ENCODE data around the gene FKBP10. TPM values are rescaled to one million over a fixed set of nuclear protein-coding genes. Genes with fewer than 3 reads are reported as not detected.
A peak's percentile ranks its signal among the peaks of the same experiment; 100 is the strongest.
"Not testable (repeated sequence)": the region's sequence is repeated elsewhere in the genome, so short reads cannot be mapped to it uniquely, and the experiment has no call there.

Gene FKBP10
- total RNA-seq, 1 donor, result 0.21 TPM

- Histone ChIP-seq H3K4me1 (ENCODE audit: insufficient read depth, low read length) (peaks cover 19% of the 10 kb centered on the region), H3K4me3 (ENCODE audit: low read length) (no peak overlapping the region), H3K27me3 (ENCODE audit: insufficient read depth, low read length) (no peaks in the 10 kb centered on the region), H3K9me3 (ENCODE audit: low read depth, low read length) (no peaks in the 10 kb centered on the region)
Measured at GRCh38 chr17:41775394-41776226, 37.2 kb upstream of the FKBP10 start.

DNA sequence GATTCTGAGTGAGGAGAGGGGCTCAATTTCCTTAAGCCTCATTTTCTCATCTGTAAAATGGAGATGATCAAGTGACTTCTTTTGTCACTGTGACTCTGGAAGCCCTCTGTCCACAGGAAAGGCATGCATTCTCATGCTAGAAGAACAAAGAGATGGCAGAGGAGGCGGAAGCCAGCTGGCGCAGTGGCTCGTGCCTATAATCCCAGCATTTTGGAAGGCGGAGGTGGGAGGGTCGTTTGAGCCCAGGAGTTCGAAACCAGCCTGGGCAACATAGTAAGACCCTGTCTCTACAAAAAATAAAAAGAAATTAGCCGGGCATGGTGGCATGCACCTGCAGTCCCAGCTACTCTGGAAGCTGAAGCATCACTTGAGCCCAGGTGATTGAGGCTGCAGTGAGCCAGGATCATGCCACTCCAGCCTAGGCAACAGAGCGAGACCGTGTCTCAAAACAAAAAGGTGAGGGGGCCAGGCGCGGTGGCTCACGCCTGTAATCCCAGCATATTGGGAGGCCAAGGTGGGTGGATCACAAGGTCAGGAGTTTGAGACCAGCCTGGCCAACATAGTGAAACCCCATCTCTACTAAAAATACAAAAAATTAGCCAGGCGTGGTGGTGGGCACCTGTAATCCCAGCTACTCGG is 36.4 kb upstream of the FKBP10 start:
- H3K9me3 ChIP-seq (ENCODE audit: low read depth, low read length); H3K27me3 ChIP-seq (ENCODE audit: insufficient read depth, low read length); H3K4me3 ChIP-seq (ENCODE audit: low read length): not testable (repeated sequence)
- peaks cover 19% of the 10 kb centered on the region for H3K4me1 ChIP-seq (ENCODE audit: insufficient read depth, low read length)

GRCh38 chr17:41777157-41777573 is 35.6 kb upstream of the FKBP10 start:
- no peaks in the 10 kb centered on the region for H3K9me3 ChIP-seq (ENCODE audit: low read depth, low read length)
- H3K4me3 ChIP-seq (ENCODE audit: low read length), result no peak overlapping the region
- no peaks in the 10 kb centered on the region for H3K27me3 ChIP-seq (ENCODE audit: insufficient read depth, low read length)
- peaks cover 19% of the 10 kb centered on the region for H3K4me1 ChIP-seq (ENCODE audit: insufficient read depth, low read length)

GRCh38 chr17:41777574-41778188 is 35.1 kb upstream of the FKBP10 start:
- Histone ChIP-seq H3K9me3 (ENCODE audit: low read depth, low read length) (no peaks in the 10 kb centered on the region), H3K4me3 (ENCODE audit: low read length) (no peak overlapping the region), H3K27me3 (ENCODE audit: insufficient read depth, low read length) (no peaks in the 10 kb centered on the region), H3K4me1 (ENCODE audit: insufficient read depth, low read length) (peaks cover 23% of the 10 kb centered on the region)

DNA sequence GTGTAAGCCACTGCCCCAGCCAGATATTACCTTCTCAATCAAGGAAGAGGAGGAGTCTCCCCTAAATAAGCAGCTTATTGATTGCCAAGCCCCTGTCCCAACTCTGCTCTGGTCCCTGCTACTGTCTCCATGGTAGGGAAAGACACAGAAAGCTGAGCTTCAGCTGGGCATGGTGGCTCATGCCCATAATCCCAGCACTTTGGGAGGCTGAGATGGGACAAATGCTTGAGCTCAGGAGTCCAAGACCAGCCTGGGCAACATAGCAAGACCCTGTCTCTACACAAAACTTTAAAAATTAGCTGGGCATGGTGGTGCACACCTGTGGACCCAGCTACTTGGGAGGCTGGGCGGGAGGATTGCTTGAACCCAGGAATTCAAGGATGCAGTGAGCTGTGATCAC is 32.9 kb upstream of the FKBP10 start:
- Histone ChIP-seq H3K9me3 (ENCODE audit: low read depth, low read length) (no peaks in the 10 kb centered on the region), H3K4me3 (ENCODE audit: low read length) (no peak overlapping the region), H3K4me1 (ENCODE audit: insufficient read depth, low read length) (peaks cover 46% of the 10 kb centered on the region), H3K27me3 (ENCODE audit: insufficient read depth, low read length) (peaks cover 1% of the 10 kb centered on the region)

GRCh38 chr17:41781404-41782110 is 31.2 kb upstream of the FKBP10 start:
- Histone ChIP-seq H3K4me3 (ENCODE audit: low read length) (no peak overlapping the region), H3K9me3 (ENCODE audit: low read depth, low read length) (no peaks in the 10 kb centered on the region), H3K27me3 (ENCODE audit: insufficient read depth, low read length) (peaks cover 3% of the 10 kb centered on the region), H3K4me1 (ENCODE audit: insufficient read depth, low read length) (peaks cover 62% of the 10 kb centered on the region)

DNA sequence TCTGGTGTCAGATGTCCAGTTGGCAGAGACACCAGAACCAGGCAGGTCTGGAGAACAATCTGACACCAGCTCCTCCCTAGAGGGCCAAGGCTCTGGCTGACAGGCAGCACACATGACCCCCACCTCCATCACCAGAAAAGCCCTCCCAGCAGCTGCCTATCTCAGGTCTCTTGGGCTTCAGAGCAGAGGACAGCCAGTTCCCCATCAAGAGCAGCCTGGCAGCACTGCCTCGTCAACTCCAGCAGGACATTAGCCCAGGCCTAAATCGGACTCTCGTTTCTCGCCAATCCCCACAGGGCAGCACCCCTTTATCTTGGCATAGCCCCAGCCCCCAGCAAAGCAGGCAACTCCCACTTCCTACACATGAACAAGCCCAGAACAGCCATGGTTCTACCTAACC is 30.7 kb upstream of the FKBP10 start:
- Histone ChIP-seq H3K27me3 (ENCODE audit: insufficient read depth, low read length) (peaks cover 3% of the 10 kb centered on the region), H3K9me3 (ENCODE audit: low read depth, low read length) (no peaks in the 10 kb centered on the region), H3K4me3 (ENCODE audit: low read length) (no peak overlapping the region), H3K4me1 (ENCODE audit: insufficient read depth, low read length) (peaks cover 62% of the 10 kb centered on the region)

- peaks cover 3% of the 10 kb centered on the region for H3K27me3 ChIP-seq (ENCODE audit: insufficient read depth, low read length)
- H3K9me3 ChIP-seq (ENCODE audit: low read depth, low read length), result no peaks in the 10 kb centered on the region
- H3K4me3 ChIP-seq (ENCODE audit: low read length), result no peak overlapping the region
- peaks cover 58% of the 10 kb centered on the region for H3K4me1 ChIP-seq (ENCODE audit: insufficient read depth, low read length)
Measured at GRCh38 chr17:41784207-41784744, 28.5 kb upstream of the FKBP10 start.

GRCh38 chr17:41785091-41785858 is 27.5 kb upstream of the FKBP10 start:
- Histone ChIP-seq H3K4me3 (ENCODE audit: low read length) (peak overlapping the region; percentile 43), H3K9me3 (ENCODE audit: low read depth, low read length) (no peaks in the 10 kb centered on the region), H3K27me3 (ENCODE audit: insufficient read depth, low read length) (peaks cover 3% of the 10 kb centered on the region), H3K4me1 (ENCODE audit: insufficient read depth, low read length) (peaks cover 48% of the 10 kb centered on the region)

DNA sequence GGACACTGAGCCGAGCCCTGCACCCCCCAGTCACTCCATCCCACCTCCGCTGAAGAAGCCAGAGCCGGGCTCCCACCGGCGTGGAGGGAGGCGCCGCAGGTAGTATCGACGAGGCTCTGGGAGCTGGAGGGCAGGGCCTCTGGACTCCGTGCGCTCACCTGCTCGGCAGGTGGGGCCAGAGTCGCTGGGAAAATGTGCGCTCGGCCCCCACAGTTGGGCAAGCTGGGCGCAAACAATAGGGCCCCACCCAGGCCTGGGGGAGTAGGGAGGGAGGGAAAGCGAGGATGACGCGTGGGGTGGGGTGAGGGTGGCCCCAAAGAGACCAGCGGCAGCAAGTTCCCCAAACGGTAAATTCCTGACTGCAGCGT is 27.0 kb upstream of the FKBP10 start:
- Histone ChIP-seq H3K4me3 (ENCODE audit: low read length) (peak overlapping the region; percentile 43), H3K9me3 (ENCODE audit: low read depth, low read length) (no peaks in the 10 kb centered on the region), H3K27me3 (ENCODE audit: insufficient read depth, low read length) (peaks cover 3% of the 10 kb centered on the region), H3K4me1 (ENCODE audit: insufficient read depth, low read length) (peaks cover 48% of the 10 kb centered on the region)

- peaks cover 3% of the 10 kb centered on the region for H3K27me3 ChIP-seq (ENCODE audit: insufficient read depth, low read length)
- no peaks in the 10 kb centered on the region for H3K9me3 ChIP-seq (ENCODE audit: low read depth, low read length)
- peak within 1 kb of the TSS; percentile 43 for H3K4me3 ChIP-seq (ENCODE audit: low read length)
- peaks cover 48% of the 10 kb centered on the region for H3K4me1 ChIP-seq (ENCODE audit: insufficient read depth, low read length)
Measured at GRCh38 chr17:41786227-41787020, 26.4 kb upstream of the FKBP10 start, which contains the start of gene JUP. Gene JUP (minus strand): TSS chr17:41786711. CDS start chr17:41771854, 14,857 bp downstream.

GRCh38 chr17:41787021-41787418 is 25.8 kb upstream of the FKBP10 start:
- Histone ChIP-seq H3K27me3 (ENCODE audit: insufficient read depth, low read length) (peaks cover 3% of the 10 kb centered on the region), H3K9me3 (ENCODE audit: low read depth, low read length) (no peaks in the 10 kb centered on the region), H3K4me3 (ENCODE audit: low read length) (no peak overlapping the region), H3K4me1 (ENCODE audit: insufficient read depth, low read length) (peaks cover 48% of the 10 kb centered on the region)

- Histone ChIP-seq H3K4me3 (ENCODE audit: low read length) (no peak overlapping the region), H3K9me3 (ENCODE audit: low read depth, low read length) (no peaks in the 10 kb centered on the region), H3K4me1 (ENCODE audit: insufficient read depth, low read length) (peaks cover 5% of the 10 kb centered on the region), H3K27me3 (ENCODE audit: insufficient read depth, low read length) (no peaks in the 10 kb centered on the region)
Measured at GRCh38 chr17:41792845-41793783, 19.7 kb upstream of the FKBP10 start.

Measured in mononuclear cell (primary cell).